GM21360 (cell line): ENCODE results near the gene HJV.

Source experiments
- ATAC-seq: cut with Tn5 transposase; IDR thresholded peaks from one replicate; pipeline ENCODE4 v1.9.1; 2021; ENCODE audit warnings: mild to moderate bottlenecking, moderate library complexity; ENCODE audit not compliant: unreplicated experiment

Gene HJV

GRCh38 chr1:146022403-146023127, 1.0 kb upstream of the HJV start:
- ATAC-seq, result no peak

GRCh38 chr1:146021050-146021445, 487 bp downstream of the HJV start:
- ATAC-seq, result no peak

- ATAC-seq, result no peak
Observed at GRCh38 chr1:146020058-146021049, 1.2 kb downstream of the HJV start.

DNA sequence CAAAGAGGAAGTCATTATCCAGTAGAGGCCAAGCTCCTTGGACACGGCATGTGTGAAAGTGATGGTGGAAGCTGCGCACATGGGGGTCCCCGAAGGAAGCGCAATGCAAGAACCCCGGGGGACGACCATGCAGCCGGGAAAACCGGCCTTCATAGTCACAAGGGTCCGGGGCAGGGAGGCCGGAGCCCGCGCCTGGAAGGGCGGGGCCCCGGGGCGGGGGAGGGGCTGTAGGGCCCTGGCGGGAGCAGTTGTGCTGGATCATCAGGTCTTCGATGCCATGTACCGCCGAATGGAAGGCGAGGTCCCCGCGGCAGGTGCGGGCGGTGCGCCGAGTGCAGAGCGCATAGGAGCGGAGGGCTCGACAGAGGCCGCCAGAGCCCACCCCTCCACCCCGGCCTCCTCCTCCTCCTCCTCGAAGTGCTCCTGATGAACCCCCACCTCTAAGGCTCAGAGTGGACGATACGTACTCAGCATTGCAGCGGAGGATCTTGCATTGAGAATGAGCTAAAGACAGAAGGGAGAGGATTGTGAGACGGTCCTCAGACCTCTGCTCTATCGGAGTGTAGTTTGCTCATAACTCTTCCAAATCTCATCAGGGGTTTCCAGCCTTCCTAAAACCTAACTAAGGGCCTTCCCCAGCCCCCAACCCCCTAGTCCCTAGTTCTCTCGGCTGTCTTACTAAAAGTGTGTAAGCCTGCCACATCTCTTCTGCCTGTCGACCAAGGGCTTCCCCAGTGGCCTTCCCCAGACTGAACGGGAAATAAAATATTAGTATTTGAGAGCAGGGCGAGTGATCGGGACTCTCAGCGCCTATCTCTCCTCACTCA, 2.1 kb downstream of the HJV start:
- no peak for ATAC-seq

- ATAC-seq, result no peak
Observed at GRCh38 chr1:146016891-146017290, 4.6 kb downstream of the HJV start.

DNA sequence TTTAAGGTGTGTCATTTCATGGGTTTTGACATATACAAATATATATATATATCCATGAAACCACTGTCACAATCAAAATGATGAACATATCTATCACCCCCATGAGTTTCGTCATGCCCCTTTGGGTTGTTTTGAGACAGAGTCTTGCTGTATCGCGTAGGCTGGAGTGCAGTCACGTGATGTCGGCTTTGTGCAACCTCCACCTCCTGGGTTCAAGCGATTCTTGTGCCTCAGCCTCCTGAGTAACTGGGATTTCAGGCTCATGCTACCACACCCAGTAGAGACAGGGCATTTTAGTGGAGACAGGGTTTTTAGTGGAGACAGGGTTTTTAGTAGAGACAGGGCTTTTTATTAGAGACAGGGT, 8.0 kb downstream of the HJV start:
- ATAC-seq, result no peak

GRCh38 chr1:146012703-146013558, 8.6 kb downstream of the HJV start:
- ATAC-seq, result no peak

DNA sequence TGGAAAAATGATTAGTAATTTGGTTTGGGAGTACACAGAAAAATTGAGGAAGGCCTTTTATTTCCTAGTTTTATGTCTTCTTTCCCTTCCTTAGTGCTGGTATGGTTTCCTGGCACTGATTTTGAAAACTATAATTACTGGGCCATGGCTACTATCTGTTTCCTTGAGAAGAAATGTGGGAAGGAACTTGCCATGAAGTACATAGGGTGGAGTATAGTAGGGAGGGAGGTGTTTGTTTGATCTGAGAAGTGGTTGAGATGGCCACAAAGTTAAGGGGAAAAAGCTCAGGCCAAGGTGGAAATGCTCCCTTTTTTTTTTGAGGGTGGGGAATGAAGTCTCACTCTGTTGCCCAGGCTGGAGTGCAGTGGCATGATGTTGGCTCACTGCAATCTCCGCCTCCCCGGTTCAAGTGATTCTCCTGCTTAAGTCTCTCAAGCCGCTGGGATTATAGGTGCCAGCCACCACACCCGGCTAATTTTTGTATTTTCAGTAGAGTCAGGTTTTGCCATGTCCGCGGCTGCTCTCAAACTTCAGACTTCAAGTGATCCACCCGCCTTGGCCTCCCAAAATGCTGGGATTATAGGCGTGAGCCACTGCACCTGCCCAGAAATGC, 11.3 kb downstream of the HJV start:
- ATAC-seq, result no peak

DNA sequence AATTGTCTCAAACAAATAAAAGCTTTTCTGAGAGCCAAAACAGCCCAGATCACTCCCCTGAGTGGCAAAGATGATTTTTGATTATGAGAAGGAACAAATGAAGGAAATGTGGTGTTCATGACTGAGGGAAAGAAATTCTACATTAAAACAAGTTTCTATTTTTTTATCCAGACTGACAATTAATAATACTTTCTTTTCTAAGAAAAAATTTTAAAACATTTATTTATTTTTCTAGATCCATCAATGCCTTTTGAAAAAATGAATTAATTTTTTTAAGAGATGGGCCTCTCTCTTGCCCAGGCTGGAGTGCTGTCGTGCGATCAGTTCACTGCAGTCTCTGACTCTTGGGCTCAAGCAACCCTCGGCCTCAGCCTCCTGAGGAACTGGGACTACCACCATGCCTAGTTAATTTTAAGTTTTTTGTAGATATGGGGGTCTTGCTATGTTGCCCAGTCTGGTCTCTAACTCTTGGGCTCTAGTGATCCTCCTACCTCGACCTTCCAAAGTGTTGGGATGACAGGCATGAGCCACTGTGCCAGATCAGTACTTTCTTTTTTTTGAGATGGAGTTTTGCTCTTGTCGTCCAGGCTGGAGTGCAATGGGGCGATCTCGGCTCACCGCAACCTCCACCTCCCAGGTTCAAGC, 13.9 kb downstream of the HJV start:
- no peak for ATAC-seq

DNA sequence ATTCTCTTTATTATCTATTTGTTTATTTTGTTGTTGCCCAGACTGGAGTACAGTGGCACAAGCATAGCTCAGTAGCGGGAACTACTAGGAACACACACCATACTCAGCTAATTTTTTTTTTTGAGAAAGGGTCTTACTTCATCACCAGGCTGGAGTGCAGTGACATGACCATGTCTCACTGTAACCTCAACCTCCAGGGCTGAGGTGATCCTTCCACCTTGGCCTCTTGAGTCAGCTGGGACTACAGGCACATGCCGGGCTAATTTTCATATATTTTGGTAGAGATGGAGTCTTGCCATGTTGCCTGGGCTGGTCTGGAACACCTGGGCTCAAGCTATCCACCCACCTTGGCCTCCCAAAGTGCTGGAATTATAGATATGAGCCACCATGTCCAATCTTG, 19.8 kb downstream of the HJV start:
- no peak for ATAC-seq

DNA sequence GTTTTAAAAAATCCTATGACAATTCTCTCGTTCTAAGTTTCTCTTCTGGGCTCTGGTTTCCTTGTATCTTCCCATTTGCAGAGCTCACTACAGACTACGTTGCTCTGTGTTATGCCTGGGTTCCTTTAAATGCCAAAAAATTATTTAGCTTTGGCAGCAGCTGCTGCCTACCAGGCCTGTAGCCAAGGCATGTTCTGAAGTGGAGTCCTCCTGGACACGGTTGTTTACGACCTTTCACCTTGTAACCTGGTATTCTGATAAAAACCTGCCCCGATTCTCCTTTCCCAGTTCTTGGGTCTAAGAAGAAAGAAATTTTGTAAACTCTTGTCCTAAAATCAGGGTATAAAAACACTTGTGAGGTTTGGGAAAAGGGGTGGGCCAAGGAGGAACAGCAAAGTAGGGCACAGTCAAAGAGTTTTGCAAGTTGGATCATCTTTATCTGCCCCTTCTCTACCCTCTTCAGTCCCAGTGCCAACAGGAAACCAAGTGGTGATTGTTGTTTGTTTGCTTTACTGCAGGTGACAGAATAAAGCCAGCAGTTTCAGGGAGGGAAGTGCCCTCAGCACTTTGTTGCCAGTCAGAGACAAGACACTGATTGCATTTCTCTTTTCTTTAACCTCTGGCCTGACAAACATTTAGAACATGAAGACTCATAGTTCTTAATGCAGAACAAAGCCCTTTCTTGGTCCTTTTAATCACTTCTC, 22.1 kb downstream of the HJV start:
- ATAC-seq, result no peak

- ATAC-seq, result no peak
Observed at GRCh38 chr1:145997718-145998023, 23.9 kb downstream of the HJV start.

GRCh38 chr1:145997016-145997717, 24.4 kb downstream of the HJV start:
- peak; percentile 16 for ATAC-seq

DNA sequence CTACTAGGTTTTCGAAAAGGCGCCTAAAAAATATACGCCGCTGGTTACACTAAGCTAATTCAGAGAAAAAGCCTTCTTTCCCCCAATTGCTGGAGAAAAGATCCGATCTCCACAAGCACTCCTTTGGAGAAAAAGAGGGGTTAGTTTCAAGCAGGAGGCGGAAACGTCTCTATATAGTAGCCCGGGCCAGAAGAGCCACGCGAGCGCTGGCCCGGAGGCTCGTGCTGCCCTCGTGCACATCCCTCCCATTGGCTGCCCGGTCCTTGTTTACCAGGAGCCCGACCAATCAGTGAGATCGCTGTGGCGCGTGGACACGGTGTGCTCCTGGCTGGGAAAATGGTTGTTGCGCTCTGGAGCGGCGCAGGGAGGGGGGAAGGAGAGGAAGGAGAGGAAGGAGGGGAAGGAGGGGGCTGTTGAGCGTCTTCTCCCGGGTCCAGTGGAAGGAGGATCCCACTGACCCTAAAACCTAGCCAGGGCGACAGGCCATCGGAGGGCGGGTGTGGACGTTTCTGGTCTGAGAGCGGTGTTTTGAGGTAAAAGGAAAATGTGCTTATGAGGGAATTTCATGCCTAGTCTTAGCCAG, 25.0 kb downstream of the HJV start, which contains the start of gene TXNIP:
Gene TXNIP, minus strand, starts transcription at position 147 of the 583 bp plus-strand sequence. CDS start 313 bp downstream, outside the sequence.
- ATAC-seq, result peak; percentile 88

GRCh38 chr1:145995964-145996432, 25.5 kb downstream of the HJV start:
- ATAC-seq, result no peak

DNA sequence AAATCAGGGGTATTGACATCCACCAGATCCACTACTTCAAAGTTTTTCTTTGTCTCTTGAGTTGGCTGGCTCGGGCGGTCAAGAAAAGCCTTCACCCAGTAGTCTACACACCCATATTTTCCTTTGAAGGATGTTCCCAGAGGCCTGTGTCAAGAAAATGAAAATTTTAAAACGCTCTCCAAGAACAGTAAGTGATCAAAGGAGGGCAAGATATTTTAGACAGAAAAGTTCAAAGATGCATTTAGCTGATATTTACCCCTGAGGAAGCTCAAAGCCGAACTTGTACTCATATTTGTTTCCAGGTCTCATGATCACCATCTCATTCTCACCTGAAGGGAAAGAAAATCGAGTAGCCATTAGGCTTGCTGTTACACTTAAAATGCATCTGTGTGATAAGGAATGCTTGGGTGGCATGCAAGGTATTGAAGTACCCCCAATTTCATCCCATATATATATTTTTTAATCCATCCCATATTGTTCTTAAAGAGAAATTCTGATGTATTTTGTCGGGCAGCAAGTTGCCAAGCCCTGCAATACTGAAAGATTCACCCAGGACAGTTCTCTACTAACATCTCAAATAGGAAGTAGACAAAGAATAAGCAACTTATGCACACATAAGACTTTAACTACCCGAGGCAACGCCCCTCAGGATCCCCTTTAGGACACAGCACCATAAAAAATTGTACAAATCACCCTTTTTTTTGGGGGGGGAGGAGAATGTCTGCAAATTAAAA, 26.2 kb downstream of the HJV start:
- ATAC-seq, result no peak
